Hepatocyte (in vitro differentiated cells): ENCODE data around the gene TMEM131. TPM values are rescaled to one million over a fixed set of nuclear protein-coding genes. Genes with fewer than 3 reads are reported as not detected.

Experiments used
- DNase-seq: peaks from one replicate; pipeline ENCODE4 v3.0.0-alpha.2; 2016; ENCODE audit warnings: low spot score
- H2AFZ ChIP-seq: fragments of 200-600 bp; sonication (generic); 2 replicates; pipeline ENCODE4 v1.6.0; 2016; ENCODE audit warnings: antibody characterized with exemption, mild to moderate bottlenecking
- H3K27ac ChIP-seq: fragments of 200-600 bp; sonication (generic); 2 replicates; pipeline ENCODE4 v1.5.1; 2016; ENCODE audit warnings: mild to moderate bottlenecking
- H3K27me3 ChIP-seq: fragments of 200-600 bp; sonication (generic); 2 replicates; pipeline ENCODE4 v1.6.1; 2016
- H3K36me3 ChIP-seq: fragments of 200-600 bp; sonication (generic); replicated peaks from 2 replicates; pipeline ENCODE4 v1.5.1; 2016; ENCODE audit warnings: low read depth; ENCODE audit not compliant: insufficient read depth
- H3K4me1 ChIP-seq: fragments of 200-600 bp; sonication (generic); 2 replicates; pipeline ENCODE4 v1.5.1; 2016; ENCODE audit warnings: mild to moderate bottlenecking, moderate library complexity; ENCODE audit not compliant: insufficient read depth
- H3K4me2 ChIP-seq: fragments of 200-600 bp; sonication (generic); 2 replicates; pipeline ENCODE4 v1.6.0; 2016
- H3K4me3 ChIP-seq: fragments of 200-600 bp; sonication (generic); 2 replicates; pipeline ENCODE4 v1.5.1; 2016; ENCODE audit warnings: mild to moderate bottlenecking
- H3K79me2 ChIP-seq: fragments of 200-600 bp; sonication (generic); 2 replicates; pipeline ENCODE4 v1.6.0; 2017; ENCODE audit warnings: mild to moderate bottlenecking
- H3K9me2 ChIP-seq: fragments of 200-600 bp; sonication (generic); replicated peaks from 2 replicates; pipeline ENCODE4 v1.6.0; 2017; ENCODE audit warnings: mild to moderate bottlenecking; ENCODE audit not compliant: insufficient read depth
- H3K9me3 ChIP-seq: fragments of 200-600 bp; sonication (generic); 2 replicates; pipeline ENCODE4 v1.5.1; 2016; ENCODE audit warnings: low read depth, mild to moderate bottlenecking
- H4K20me1 ChIP-seq: fragments of 200-600 bp; sonication (generic); 2 replicates; pipeline ENCODE4 v1.6.0; 2016; ENCODE audit warnings: mild to moderate bottlenecking; ENCODE audit not compliant: insufficient read depth, poor library complexity, severe bottlenecking
- EZH2 ChIP-seq: fragments of 200-600 bp; sonication (generic); IDR thresholded peaks from 2 replicates; pipeline ENCODE4 v1.6.1; 2016; ENCODE audit warnings: antibody characterized with exemption, mild to moderate bottlenecking, borderline replicate concordance
- EZH2phosphoT487 ChIP-seq: fragments of 200-600 bp; sonication (generic); IDR thresholded peaks from one replicate; pipeline ENCODE4 v1.6.1; 2018; ENCODE audit warnings: antibody characterized with exemption, mild to moderate bottlenecking, low read depth, moderate library complexity; ENCODE audit not compliant: unreplicated experiment, severe bottlenecking
- WGBS: methylation state at CpG from one replicate; pipeline ENCODE4 v1.1.6; 2016; ENCODE audit warnings: low lambda C conversion rate; ENCODE audit errors: missing lambda C conversion rate; 5-methylcytosine and 5-hydroxymethylcytosine counted together
- polyA plus RNA-seq: library from polyadenylated mRNA; unstranded; fragments of >200 nt; fragmentation: Nextera tagmentation; extraction: Ambion mirVana; gene quantifications from 2 replicates; pipeline ENCODE4 v1.2.1, GENCODE V29; 2016
- total RNA-seq: library from RNA; depleted of rRNA; stranded (reverse); fragments of >200 nt; gene quantifications from 2 replicates; pipeline ENCODE4 v1.2.3, GENCODE V29; 2014
- TF ChIP-seq, protein P1 (sequence below): fragments of 200-600 bp; sonication (generic); IDR thresholded peaks from 2 replicates; pipeline ENCODE4 v1.5.1; 2016; ENCODE audit warnings: antibody characterized with exemption, mild to moderate bottlenecking; ENCODE audit not compliant: poor library complexity

Gene TMEM131
- total and polyA plus RNA-seq, 2 experiments from 2014 or later, result 17.5 to 42.1 TPM

GRCh38 chr2:97785818-97786217 lies 209.9 kb downstream of the TMEM131 start:
- 100% methylated on average over 2 of the region's 2 CpGs for WGBS
- no peaks in the 10 kb centered on the region for H3K9me3 ChIP-seq
- no peak for TF ChIP-seq EZH2phosphoT487
- TF ChIP-seq EZH2, result no peak
- TF ChIP-seq, protein P1, sequence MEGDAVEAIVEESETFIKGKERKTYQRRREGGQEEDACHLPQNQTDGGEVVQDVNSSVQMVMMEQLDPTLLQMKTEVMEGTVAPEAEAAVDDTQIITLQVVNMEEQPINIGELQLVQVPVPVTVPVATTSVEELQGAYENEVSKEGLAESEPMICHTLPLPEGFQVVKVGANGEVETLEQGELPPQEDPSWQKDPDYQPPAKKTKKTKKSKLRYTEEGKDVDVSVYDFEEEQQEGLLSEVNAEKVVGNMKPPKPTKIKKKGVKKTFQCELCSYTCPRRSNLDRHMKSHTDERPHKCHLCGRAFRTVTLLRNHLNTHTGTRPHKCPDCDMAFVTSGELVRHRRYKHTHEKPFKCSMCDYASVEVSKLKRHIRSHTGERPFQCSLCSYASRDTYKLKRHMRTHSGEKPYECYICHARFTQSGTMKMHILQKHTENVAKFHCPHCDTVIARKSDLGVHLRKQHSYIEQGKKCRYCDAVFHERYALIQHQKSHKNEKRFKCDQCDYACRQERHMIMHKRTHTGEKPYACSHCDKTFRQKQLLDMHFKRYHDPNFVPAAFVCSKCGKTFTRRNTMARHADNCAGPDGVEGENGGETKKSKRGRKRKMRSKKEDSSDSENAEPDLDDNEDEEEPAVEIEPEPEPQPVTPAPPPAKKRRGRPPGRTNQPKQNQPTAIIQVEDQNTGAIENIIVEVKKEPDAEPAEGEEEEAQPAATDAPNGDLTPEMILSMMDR, result no peak
- H2AFZ ChIP-seq, result no peak overlapping the region
- H4K20me1 ChIP-seq, result no peaks in the 10 kb centered on the region
- no peak overlapping the region for H3K4me3 ChIP-seq
- no peaks in the 10 kb centered on the region for H3K9me2 ChIP-seq
- no peak overlapping the region for H3K27ac ChIP-seq
- H3K79me2 ChIP-seq, result peaks cover 2% of the 10 kb centered on the region
- H3K4me2 ChIP-seq, result no peak overlapping the region
- H3K36me3 ChIP-seq, result peaks cover 3% of the 10 kb centered on the region
- no peaks in the 10 kb centered on the region for H3K27me3 ChIP-seq
- no peaks in the 10 kb centered on the region for H3K4me1 ChIP-seq
- DNase-seq, result no peak

DNA sequence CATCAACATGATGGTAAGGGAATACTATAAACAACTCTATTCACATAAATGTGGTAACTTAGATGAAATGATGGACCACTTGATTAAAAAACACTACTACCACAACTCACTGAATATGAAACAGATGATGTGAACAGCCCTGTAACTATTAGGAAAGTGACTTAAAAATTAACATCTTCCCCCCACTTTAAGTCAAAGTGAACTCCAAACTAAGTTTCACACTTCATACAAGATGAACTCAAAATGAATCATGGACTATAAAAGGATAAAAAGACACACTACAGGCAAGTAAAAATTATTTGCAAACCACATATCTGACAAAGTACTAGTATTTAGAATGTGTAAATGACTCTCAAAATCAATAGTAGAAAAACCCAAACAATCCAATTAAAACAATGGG lies 210.8 kb downstream of the TMEM131 start:
- Histone ChIP-seq H3K9me3 (no peaks in the 10 kb centered on the region), H3K27me3 (no peaks in the 10 kb centered on the region), H3K4me1 (no peaks in the 10 kb centered on the region), H3K27ac (no peak overlapping the region), H2AFZ (no peak overlapping the region), H4K20me1 (no peaks in the 10 kb centered on the region), H3K4me3 (no peak overlapping the region), H3K4me2 (no peak overlapping the region), H3K79me2 (peaks cover 2% of the 10 kb centered on the region), H3K9me2 (no peaks in the 10 kb centered on the region), H3K36me3 (peaks cover 3% of the 10 kb centered on the region)
- no peak for DNase-seq
- TF ChIP-seq EZH2phosphoT487 (no peak), EZH2 (no peak)
- TF ChIP-seq, protein P1, result no peak

DNA sequence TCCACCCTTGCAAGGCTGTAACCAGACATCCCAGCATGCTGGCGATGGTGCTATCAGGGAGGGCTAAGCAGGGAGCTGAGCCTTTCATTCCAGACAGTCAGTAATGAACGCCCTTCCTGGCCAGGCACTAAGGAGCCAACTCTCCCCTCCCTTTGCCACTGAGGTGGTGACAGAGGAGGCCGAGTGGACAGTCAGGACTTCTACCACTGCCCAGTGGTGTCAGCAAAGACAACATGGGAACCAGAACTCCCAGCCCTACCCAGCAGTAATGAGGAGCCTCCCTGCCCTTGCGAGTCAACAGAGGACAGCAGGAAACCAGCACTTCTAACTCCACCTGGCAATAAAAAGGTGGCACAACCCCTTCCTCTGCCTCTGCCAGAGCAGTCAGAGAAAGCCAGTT lies 213.8 kb downstream of the TMEM131 start:
- no peaks in the 10 kb centered on the region for H3K27me3 ChIP-seq
- no peaks in the 10 kb centered on the region for H4K20me1 ChIP-seq
- no peak overlapping the region for H3K4me3 ChIP-seq
- WGBS, result 98% methylated on average over 4 of the region's 4 CpGs
- no peak overlapping the region for H3K4me2 ChIP-seq
- H3K36me3 ChIP-seq, result peaks cover 3% of the 10 kb centered on the region
- H3K4me1 ChIP-seq, result no peaks in the 10 kb centered on the region
- no peak overlapping the region for H3K27ac ChIP-seq
- H3K79me2 ChIP-seq, result peaks cover 2% of the 10 kb centered on the region
- no peak overlapping the region for H2AFZ ChIP-seq
- H3K9me2 ChIP-seq, result no peaks in the 10 kb centered on the region
- H3K9me3 ChIP-seq, result no peaks in the 10 kb centered on the region
- DNase-seq, result no peak
- TF ChIP-seq EZH2 (no peak), EZH2phosphoT487 (no peak)
- TF ChIP-seq, protein P1, result no peak

DNA sequence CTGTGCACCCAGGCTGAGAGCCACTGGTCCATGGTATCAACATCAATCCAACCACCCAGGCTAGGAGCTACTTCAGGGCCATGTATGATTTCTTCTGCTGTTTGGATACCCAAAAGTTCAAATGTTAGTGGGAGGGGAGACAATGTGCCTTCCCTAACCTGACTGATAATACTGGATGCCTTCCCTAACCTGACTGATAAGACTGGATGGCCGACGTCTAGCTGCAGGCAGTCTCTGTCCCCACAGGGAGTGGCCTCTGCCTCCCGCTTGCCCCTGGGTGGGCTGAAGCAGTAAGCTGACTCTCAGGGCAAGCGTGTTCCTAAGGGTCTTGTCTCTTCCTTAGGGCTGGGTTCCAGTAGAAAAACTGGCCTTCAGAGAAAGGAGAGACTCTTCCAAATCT lies 216.6 kb downstream of the TMEM131 start:
- Histone ChIP-seq H3K4me1 (no peaks in the 10 kb centered on the region), H3K27me3 (no peaks in the 10 kb centered on the region), H3K79me2 (peaks cover 2% of the 10 kb centered on the region), H3K9me3 (no peaks in the 10 kb centered on the region), H3K36me3 (peaks cover 3% of the 10 kb centered on the region), H3K9me2 (no peaks in the 10 kb centered on the region), H2AFZ (no peak overlapping the region), H3K4me3 (no peak overlapping the region), H3K4me2 (no peak overlapping the region), H4K20me1 (no peaks in the 10 kb centered on the region), H3K27ac (no peak overlapping the region)
- TF ChIP-seq EZH2phosphoT487 (no peak), EZH2 (no peak)
- TF ChIP-seq, protein P1, result no peak
- 90% methylated on average over 4 of the region's 4 CpGs for WGBS
- no peak for DNase-seq
